Activated CD4-positive, alpha-beta memory T cell treated with anti-CD3 and anti-CD28 coated beads for 36 hours (primary cell): Measurements from ENCODE around the gene GNAO1. TPM values are rescaled to one million over a fixed set of nuclear protein-coding genes. Genes with fewer than 3 reads are reported as not detected.

Experiments
- CTCF ChIA-PET: fragments of 350-600 bp; sonication (Branson Sonifier 250); formaldehyde crosslinking; loops from one replicate; lab custom pipeline; 2021; ENCODE audit warnings: antibody characterized with exemption, inconsistent platforms; lab: Charles Lee
- POLR2A ChIA-PET: fragments of 350-600 bp; sonication (Branson Sonifier 250); formaldehyde crosslinking; loops from one replicate; lab custom pipeline; 2021; ENCODE audit warnings: antibody characterized with exemption; lab: Charles Lee
- DNase-seq: peaks from one replicate; pipeline ENCODE4 v3.0.0-alpha.2; 2020
- H3K27ac Mint-ChIP-seq: one replicate; pipeline ENCODE4 v1.8.0; 2021; ENCODE audit warnings: mixed read lengths
- H3K27me3 Mint-ChIP-seq: one replicate; pipeline ENCODE4 v1.8.0; 2021; ENCODE audit warnings: mixed read lengths
- H3K36me3 Mint-ChIP-seq: one replicate; pipeline ENCODE4 v1.8.0; 2021; ENCODE audit warnings: mixed read lengths
- H3K4me1 Mint-ChIP-seq: one replicate; pipeline ENCODE4 v1.8.0; 2021; ENCODE audit warnings: low read depth, mixed read lengths
- H3K4me3 Mint-ChIP-seq: one replicate; pipeline ENCODE4 v1.8.0; 2021; ENCODE audit warnings: mild to moderate bottlenecking, mixed read lengths
- H3K9me3 Mint-ChIP-seq: one replicate; pipeline ENCODE4 v1.8.0; 2021; ENCODE audit warnings: mixed read lengths
- intact Hi-C: fragments of 100-400 bp; cut with micrococcal nuclease; formaldehyde crosslinking; loops from one replicate; pipeline ENCODE4 v1.15.1; 2023
- total RNA-seq, 2 experiments: library from RNA; stranded (reverse); gene quantifications; one replicate each; pipeline ENCODE4 v1.2.3, GENCODE V29; 2021

Gene GNAO1
- total RNA-seq, 2 experiments from 2014 or later, result 1.3 to 1.4 TPM

GRCh38 chr16:56225017-56225742 is 33.9 kb downstream of the GNAO1 start:
- no peak overlapping the region for H3K27ac Mint-ChIP-seq
- no peak for DNase-seq
- intact Hi-C loops, result no loop called here
- no peak overlapping the region for H3K4me3 Mint-ChIP-seq
- no peaks in the 10 kb centered on the region for H3K36me3 Mint-ChIP-seq
- peaks cover 33% of the 10 kb centered on the region for H3K4me1 Mint-ChIP-seq
- ChIA-PET POLR2A (no interaction called here), CTCF (no interaction called here)
- H3K9me3 Mint-ChIP-seq, result no peaks in the 10 kb centered on the region
- no peaks in the 10 kb centered on the region for H3K27me3 Mint-ChIP-seq

- ChIA-PET POLR2A (no interaction called here), CTCF (no interaction called here)
- Mint-ChIP-seq H3K4me1 (peaks cover 33% of the 10 kb centered on the region), H3K27ac (no peak overlapping the region), H3K27me3 (no peaks in the 10 kb centered on the region), H3K36me3 (no peaks in the 10 kb centered on the region), H3K9me3 (no peaks in the 10 kb centered on the region), H3K4me3 (no peak overlapping the region)
- peak; percentile 16 for DNase-seq
- intact Hi-C loops, result no loop called here
Observed at GRCh38 chr16:56226187-56226586, 34.9 kb downstream of the GNAO1 start.

GRCh38 chr16:56226845-56227525 is 35.7 kb downstream of the GNAO1 start:
- no peak overlapping the region for H3K27ac Mint-ChIP-seq
- H3K4me3 Mint-ChIP-seq, result no peak overlapping the region
- POLR2A ChIA-PET, result interaction anchor here (1.1 kb wide), 1 partner anchor 25 kb away, joined by 3 read pairs; no protein-coding TSS in a partner anchor
- CTCF ChIA-PET, result no interaction called here
- intact Hi-C loops, result no loop called here
- H3K9me3 Mint-ChIP-seq, result no peaks in the 10 kb centered on the region
- H3K4me1 Mint-ChIP-seq, result peaks cover 33% of the 10 kb centered on the region
- DNase-seq, result no peak
- H3K27me3 Mint-ChIP-seq, result no peaks in the 10 kb centered on the region
- no peaks in the 10 kb centered on the region for H3K36me3 Mint-ChIP-seq

GRCh38 chr16:56227936-56228335 is 36.6 kb downstream of the GNAO1 start:
- Mint-ChIP-seq H3K27ac (no peak overlapping the region), H3K36me3 (no peaks in the 10 kb centered on the region), H3K4me3 (no peak overlapping the region), H3K9me3 (no peaks in the 10 kb centered on the region), H3K4me1 (peaks cover 33% of the 10 kb centered on the region), H3K27me3 (no peaks in the 10 kb centered on the region)
- ChIA-PET CTCF (no interaction called here), POLR2A (interaction anchor here (1.1 kb wide), 1 partner anchor 24 kb away, joined by 3 read pairs; no protein-coding TSS in a partner anchor)
- DNase-seq, result no peak
- intact Hi-C loops, result no loop called here

- Mint-ChIP-seq H3K36me3 (no peaks in the 10 kb centered on the region), H3K9me3 (no peaks in the 10 kb centered on the region), H3K4me1 (peaks cover 33% of the 10 kb centered on the region), H3K27me3 (no peaks in the 10 kb centered on the region), H3K4me3 (no peak overlapping the region), H3K27ac (no peak overlapping the region)
- intact Hi-C loops, result no loop called here
- CTCF ChIA-PET, result no interaction called here
- POLR2A ChIA-PET, result no interaction called here
- no peak for DNase-seq
Observed at GRCh38 chr16:56228476-56228875, 37.2 kb downstream of the GNAO1 start.

- Mint-ChIP-seq H3K27ac (no peak overlapping the region), H3K36me3 (no peaks in the 10 kb centered on the region), H3K9me3 (no peaks in the 10 kb centered on the region), H3K27me3 (no peaks in the 10 kb centered on the region), H3K4me3 (no peak overlapping the region), H3K4me1 (no peaks in the 10 kb centered on the region)
- intact Hi-C loops, result no loop called here
- ChIA-PET CTCF (interaction anchor here (1.1 kb wide), 1 partner anchor 291 kb away, joined by 3 read pairs; no protein-coding TSS in a partner anchor), POLR2A (no interaction called here)
- no peak for DNase-seq
Observed at GRCh38 chr16:56233795-56234566, 42.7 kb downstream of the GNAO1 start.

GRCh38 chr16:56234737-56235136 is 43.4 kb downstream of the GNAO1 start:
- intact Hi-C loops, result no loop called here
- Mint-ChIP-seq H3K4me3 (no peak overlapping the region), H3K27me3 (no peaks in the 10 kb centered on the region), H3K36me3 (no peaks in the 10 kb centered on the region), H3K9me3 (no peaks in the 10 kb centered on the region), H3K4me1 (no peaks in the 10 kb centered on the region), H3K27ac (no peak overlapping the region)
- ChIA-PET POLR2A (no interaction called here), CTCF (no interaction called here)
- no peak for DNase-seq

GRCh38 chr16:56237451-56237930 is 46.2 kb downstream of the GNAO1 start:
- Mint-ChIP-seq H3K4me1 (no peaks in the 10 kb centered on the region), H3K36me3 (no peaks in the 10 kb centered on the region), H3K9me3 (no peaks in the 10 kb centered on the region), H3K27ac (no peak overlapping the region), H3K4me3 (no peak overlapping the region), H3K27me3 (no peaks in the 10 kb centered on the region)
- POLR2A ChIA-PET, result no interaction called here
- no peak for DNase-seq
- intact Hi-C loops, result no loop called here
- CTCF ChIA-PET, result no interaction called here

- POLR2A ChIA-PET, result no interaction called here
- DNase-seq, result no peak
- Mint-ChIP-seq H3K9me3 (no peaks in the 10 kb centered on the region), H3K27me3 (no peaks in the 10 kb centered on the region), H3K4me3 (no peak overlapping the region), H3K4me1 (no peaks in the 10 kb centered on the region), H3K36me3 (no peaks in the 10 kb centered on the region), H3K27ac (no peak overlapping the region)
- CTCF ChIA-PET, result no interaction called here
- intact Hi-C loops, result no loop called here
Observed at GRCh38 chr16:56238188-56238587, 46.9 kb downstream of the GNAO1 start.

GRCh38 chr16:56241596-56241995 is 50.3 kb downstream of the GNAO1 start:
- ChIA-PET POLR2A (no interaction called here), CTCF (no interaction called here)
- Mint-ChIP-seq H3K4me1 (no peaks in the 10 kb centered on the region), H3K27ac (no peak overlapping the region), H3K9me3 (no peaks in the 10 kb centered on the region), H3K27me3 (no peaks in the 10 kb centered on the region), H3K36me3 (no peaks in the 10 kb centered on the region), H3K4me3 (no peak overlapping the region)
- intact Hi-C loops, result no loop called here
- DNase-seq, result no peak

GRCh38 chr16:56242740-56243139 is 51.5 kb downstream of the GNAO1 start:
- POLR2A ChIA-PET, result no interaction called here
- no peaks in the 10 kb centered on the region for H3K4me1 Mint-ChIP-seq
- no peak overlapping the region for H3K4me3 Mint-ChIP-seq
- no peaks in the 10 kb centered on the region for H3K27me3 Mint-ChIP-seq
- H3K27ac Mint-ChIP-seq, result no peak overlapping the region
- no peaks in the 10 kb centered on the region for H3K36me3 Mint-ChIP-seq
- H3K9me3 Mint-ChIP-seq, result no peaks in the 10 kb centered on the region
- CTCF ChIA-PET, result no interaction called here
- intact Hi-C loops, result no loop called here
- no peak for DNase-seq

- no peaks in the 10 kb centered on the region for H3K4me1 Mint-ChIP-seq
- H3K27me3 Mint-ChIP-seq, result no peaks in the 10 kb centered on the region
- no peak overlapping the region for H3K27ac Mint-ChIP-seq
- H3K9me3 Mint-ChIP-seq, result no peaks in the 10 kb centered on the region
- H3K4me3 Mint-ChIP-seq, result no peak overlapping the region
- DNase-seq, result no peak
- no peaks in the 10 kb centered on the region for H3K36me3 Mint-ChIP-seq
- intact Hi-C loops, result no loop called here
- CTCF ChIA-PET, result no interaction called here
- POLR2A ChIA-PET, result no interaction called here
Observed at GRCh38 chr16:56244612-56245011, 53.3 kb downstream of the GNAO1 start.
